HepG2 (cell line): Measurements from ENCODE around the gene CD164L2. TPM values are rescaled to one million over a fixed set of nuclear protein-coding genes. Genes with fewer than 3 reads are reported as not detected.

Experiments
- HDAC2 ChIP-seq: sonication (generic); formaldehyde crosslinking; IDR thresholded peaks from 2 replicates; pipeline ENCODE4 v1.4.0; 2020; ENCODE audit warnings: missing genetic modification reagents
- KDM4B ChIP-seq: sonication (generic); formaldehyde crosslinking; IDR thresholded peaks from 2 replicates; pipeline ENCODE4 v1.4.0; 2020; ENCODE audit warnings: missing genetic modification reagents
- RNF219 ChIP-seq: sonication (generic); formaldehyde crosslinking; IDR thresholded peaks from 2 replicates; pipeline ENCODE4 v1.5.0; 2020; ENCODE audit warnings: mild to moderate bottlenecking, missing genetic modification reagents
- ZMAT5 ChIP-seq: sonication (generic); formaldehyde crosslinking; IDR thresholded peaks from 2 replicates; pipeline ENCODE4 v1.5.0; 2020; ENCODE audit warnings: mild to moderate bottlenecking, low read depth, missing genetic modification reagents, borderline replicate concordance
- ZNF318 ChIP-seq: sonication (generic); formaldehyde crosslinking; IDR thresholded peaks from 2 replicates; pipeline ENCODE4 v1.4.0; 2020; ENCODE audit warnings: mild to moderate bottlenecking, missing genetic modification reagents
- ZNF512B ChIP-seq: sonication (generic); formaldehyde crosslinking; IDR thresholded peaks from 2 replicates; pipeline ENCODE4 v1.5.1; 2020; ENCODE audit warnings: missing genetic modification reagents, mild to moderate bottlenecking, borderline replicate concordance
- ZNF574 ChIP-seq: sonication (generic); formaldehyde crosslinking; IDR thresholded peaks from 2 replicates; pipeline ENCODE4 v1.4.0; 2020; ENCODE audit warnings: missing genetic modification reagents
- ZNF670 ChIP-seq: sonication (generic); formaldehyde crosslinking; IDR thresholded peaks from 2 replicates; pipeline ENCODE4 v1.8.0; 2022; ENCODE audit warnings: mild to moderate bottlenecking, missing genetic modification reagents, borderline replicate concordance
- polyA plus RNA-seq, 8 experiments: library from polyadenylated mRNA; depleted of rRNA in 3 of 8; stranded (reverse) in 7 of 8; unstranded in 1 of 8; fragments of >200 nt; fragmentation: Illumina TruSeq in 4 of 8; extraction: Trizol in 4 of 8; gene quantifications; 2 replicates each; pipeline versions ENCODE4 v1.2.1 to v1.2.3, GENCODE V29; 2011 to 2016; ENCODE audit warnings: low read depth in 4 of 8, missing spikeins in 1 of 8, mixed read lengths in 1 of 8; ENCODE audit not compliant: insufficient read depth in 1 of 8
- total RNA-seq, 5 experiments: library from RNA; depleted of rRNA; stranded (reverse); fragments of >200 nt; fragmentation: Illumina TruSeq; extraction: Trizol; gene quantifications; 2 replicates each; pipeline ENCODE4 v1.2.3, GENCODE V29; 2016; ENCODE audit warnings: low read depth in 1 of 5

CD164L2 gene
- total and polyA plus RNA-seq, 2 of the 13 experiments (the other 11 are each of a cell fraction or from before 2014, with no cell fraction given): not detected

GRCh38 chr1:27342778-27343638 lies 40.1 kb downstream of the CD164L2 start (continued):
- TF ChIP-seq ZNF318 (0 out of 2 replicates have a peak, but pooled peaks have one; percentile 39), ZNF512B (CRISPR knock-in tag) (0 out of 2 replicates have a peak, but pooled peaks have one; percentile 36), RNF219 (no peak), KDM4B (CRISPR knock-in tag) (0 out of 2 replicates have a peak, but pooled peaks have one; percentile 19), ZNF670 (no peak), HDAC2 (CRISPR knock-in tag) (peak; percentile 32; the same call in 1 of the 2 replicates), ZMAT5 (CRISPR knock-in tag) (no peak), ZNF574 (CRISPR knock-in tag) (peak; percentile 45)
